Epithelial cell of esophagus (primary cell): Measurements from ENCODE around the gene FNDC11.

Experiments used
- DNase-seq: peaks from one replicate; pipeline ENCODE4 v3.0.0; 2010; ENCODE audit warnings: low read depth
- H3K4me3 ChIP-seq: 2 replicates; pipeline ENCODE4 v1.5.1; 2011; ENCODE audit warnings: mild to moderate bottlenecking, low read length, control low read depth
- CTCF ChIP-seq: IDR thresholded peaks from 2 replicates; pipeline ENCODE4 v1.5.1; 2011; ENCODE audit warnings: low read depth, mild to moderate bottlenecking, low read length, control low read depth, inconsistent platforms; ENCODE audit not compliant: insufficient read depth; ENCODE audit errors: missing control alignments

Gene FNDC11

GRCh38 chr20:63525185-63525584, 28.8 kb upstream of the FNDC11 start:
- no peak for DNase-seq
- H3K4me3 ChIP-seq = no peak overlapping the region
- no peak for TF ChIP-seq CTCF

GRCh38 chr20:63525971-63526370, 28.0 kb upstream of the FNDC11 start:
- no peak for TF ChIP-seq CTCF
- H3K4me3 ChIP-seq = no peak overlapping the region
- no peak for DNase-seq

- no peak for TF ChIP-seq CTCF
- no peak for DNase-seq
- no peak overlapping the region for H3K4me3 ChIP-seq
Measured at GRCh38 chr20:63527184-63527583, 26.8 kb upstream of the FNDC11 start.

GRCh38 chr20:63529180-63529860, 24.6 kb upstream of the FNDC11 start:
- DNase-seq = no peak
- no peak for TF ChIP-seq CTCF
- H3K4me3 ChIP-seq = no peak overlapping the region

GRCh38 chr20:63529861-63530787, 23.8 kb upstream of the FNDC11 start:
- H3K4me3 ChIP-seq = no peak overlapping the region
- no peak for DNase-seq
- no peak for TF ChIP-seq CTCF

- no peak for TF ChIP-seq CTCF
- DNase-seq = no peak
- no peak overlapping the region for H3K4me3 ChIP-seq
Measured at GRCh38 chr20:63530788-63531160, 23.2 kb upstream of the FNDC11 start.
